HL-60/S4 (cell line): ENCODE measurements around the gene KIR3DL2.
"Not testable (repeated sequence)": the region's sequence is repeated elsewhere in the genome, so short reads cannot be mapped to it uniquely, and the experiment has no call there.

ENCODE experiments used
- in situ Hi-C: fragments of 300-500 bp; cut with MboI; formaldehyde crosslinking; loops from 2 replicates; pipeline ENCODE4 v1.14.3; 2022; ENCODE audit warnings: low sequenced_read_pairs

Gene KIR3DL2

GRCh38 chr19:54850061-54850640 lies at the start of gene KIR3DL2:
KIR3DL2 (plus strand) TSS chr19:54850443; CDS start chr19:54850476, 33 bp downstream.
- in situ Hi-C loops, result loop anchor here (10.0 kb wide), 1 partner anchor 75 kb away; no protein-coding TSS in a partner anchor

- in situ Hi-C loops, result no loop called here
Observed at GRCh38 chr19:54803410-54803809, 46.8 kb upstream of the KIR3DL2 start, which contains the start of gene KIR2DL4. KIR2DL4 (plus strand) TSS chr19:54803610; CDS start chr19:54803652, 42 bp downstream.

GRCh38 chr19:54804101-54804500 lies 46.1 kb upstream of the KIR3DL2 start:
- in situ Hi-C loops, result no loop called here

GRCh38 chr19:54804571-54804970 lies 45.7 kb upstream of the KIR3DL2 start:
- in situ Hi-C loops, result no loop called here

GRCh38 chr19:54805665-54806515 lies 44.4 kb upstream of the KIR3DL2 start:
- in situ Hi-C loops, result no loop called here

- in situ Hi-C loops, result no loop called here
Observed at GRCh38 chr19:54806516-54806838, 43.8 kb upstream of the KIR3DL2 start.

- in situ Hi-C loops, result not testable (repeated sequence)
Observed at GRCh38 chr19:54814571-54814970, 35.7 kb upstream of the KIR3DL2 start.

GRCh38 chr19:54816251-54816650 lies 34.0 kb upstream of the KIR3DL2 start, which contains the start of gene KIR3DL1:
KIR3DL1 (plus strand) TSS chr19:54816468.
- in situ Hi-C loops, result not testable (repeated sequence)

- in situ Hi-C loops, result no loop called here
Observed at GRCh38 chr19:54817670-54818536, 32.3 kb upstream of the KIR3DL2 start.

GRCh38 chr19:54824416-54824815 lies 25.8 kb upstream of the KIR3DL2 start:
- in situ Hi-C loops, result not testable (repeated sequence)

- in situ Hi-C loops, result not testable (repeated sequence)
Observed at GRCh38 chr19:54825326-54825725, 24.9 kb upstream of the KIR3DL2 start.

GRCh38 chr19:54828064-54828463 lies 22.2 kb upstream of the KIR3DL2 start:
- in situ Hi-C loops, result not testable (repeated sequence)

GRCh38 chr19:54832496-54832895 lies 17.7 kb upstream of the KIR3DL2 start, which contains the start of gene KIR2DS4:
KIR2DS4 (plus strand) TSS chr19:54832676.
- in situ Hi-C loops, result not testable (repeated sequence)

- in situ Hi-C loops, result not testable (repeated sequence)
Observed at GRCh38 chr19:54835126-54835525, 15.1 kb upstream of the KIR3DL2 start.

- in situ Hi-C loops, result not testable (repeated sequence)
Observed at GRCh38 chr19:54837522-54837921, 12.7 kb upstream of the KIR3DL2 start.

- in situ Hi-C loops, result not testable (repeated sequence)
Observed at GRCh38 chr19:54843171-54843570, 7.1 kb upstream of the KIR3DL2 start.

GRCh38 chr19:54850930-54851329 lies 687 bp downstream of the KIR3DL2 start:
- in situ Hi-C loops, result loop anchor here (10.0 kb wide), 1 partner anchor 76 kb away; no protein-coding TSS in a partner anchor

GRCh38 chr19:54851353-54851752 lies 1.1 kb downstream of the KIR3DL2 start:
- in situ Hi-C loops, result loop anchor here (10.0 kb wide), 1 partner anchor 77 kb away; no protein-coding TSS in a partner anchor

- in situ Hi-C loops, result loop anchor here (10.0 kb wide), 1 partner anchor 80 kb away; no protein-coding TSS in a partner anchor
Observed at GRCh38 chr19:54855241-54855640, 5.0 kb downstream of the KIR3DL2 start.

- in situ Hi-C loops, result loop anchor here (10.0 kb wide), 1 partner anchor 84 kb away; no protein-coding TSS in a partner anchor
Observed at GRCh38 chr19:54858476-54858875, 8.2 kb downstream of the KIR3DL2 start.

GRCh38 chr19:54859421-54859820 lies 9.2 kb downstream of the KIR3DL2 start:
- in situ Hi-C loops, result loop anchor here (10.0 kb wide), 1 partner anchor 85 kb away; no protein-coding TSS in a partner anchor
